Tibial artery (tissue), 4 donors: ENCODE results near the gene NGFR.

Source experiments
- DNase-seq, 2 donors: peaks; one replicate each; pipeline ENCODE4 v3.0.0-alpha.2; 2019
- H3K27ac ChIP-seq, 2 donors: fragments of 200-600 bp; sonication (generic) in 1 of 2; 1 replicate in 1 of 2; 2 replicates in 1 of 2; pipeline ENCODE4 v1.5.1; 2018 to 2019; ENCODE audit warnings: mild to moderate bottlenecking in 1 of 2
- H3K27me3 ChIP-seq, 2 donors: fragments of 200-600 bp; sonication (generic) in 1 of 2; one replicate each; pipeline versions ENCODE4 v1.5.1 to v1.6.0; 2016 to 2019
- H3K36me3 ChIP-seq, 3 donors: fragments of 200-600 bp; sonication (generic) in 2 of 3; one replicate each; pipeline ENCODE4 v1.5.1; 2016 to 2019; ENCODE audit warnings: mild to moderate bottlenecking in 2 of 3
- H3K4me1 ChIP-seq, 4 donors: fragments of 200-600 bp; sonication (generic) in 2 of 4; 1 replicate in 3 of 4; 2 replicates in 1 of 4; pipeline ENCODE4 v1.5.1; 2016 to 2019
- H3K4me3 ChIP-seq, 2 donors: fragments of 200-600 bp; sonication (generic) in 1 of 2; 1 replicate in 1 of 2; 2 replicates in 1 of 2; pipeline ENCODE4 v1.5.1; 2018 to 2019; ENCODE audit warnings: mild to moderate bottlenecking in 2 of 2
- H3K9me3 ChIP-seq, 3 donors: fragments of 200-600 bp; sonication (generic) in 1 of 3; one replicate each; pipeline ENCODE4 v1.5.1; 2016 to 2019
- intact Hi-C: fragments of 100-400 bp; cut with DNase I; formaldehyde crosslinking; loops from one replicate; pipeline ENCODE4 v1.15.0; 2023; ENCODE audit warnings: low total_unique reads
- TF ChIP-seq, protein P1 (sequence below), 2 experiments: fragments of 200-600 bp in 1 of 2; fragments of 450-650 bp in 1 of 2; IDR thresholded peaks; one replicate each; pipeline ENCODE4 v1.5.1; 2017 to 2019; ENCODE audit warnings: antibody characterized with exemption in 2 of 2, mild to moderate bottlenecking in 1 of 2, moderate library complexity in 1 of 2

Gene NGFR

DNA sequence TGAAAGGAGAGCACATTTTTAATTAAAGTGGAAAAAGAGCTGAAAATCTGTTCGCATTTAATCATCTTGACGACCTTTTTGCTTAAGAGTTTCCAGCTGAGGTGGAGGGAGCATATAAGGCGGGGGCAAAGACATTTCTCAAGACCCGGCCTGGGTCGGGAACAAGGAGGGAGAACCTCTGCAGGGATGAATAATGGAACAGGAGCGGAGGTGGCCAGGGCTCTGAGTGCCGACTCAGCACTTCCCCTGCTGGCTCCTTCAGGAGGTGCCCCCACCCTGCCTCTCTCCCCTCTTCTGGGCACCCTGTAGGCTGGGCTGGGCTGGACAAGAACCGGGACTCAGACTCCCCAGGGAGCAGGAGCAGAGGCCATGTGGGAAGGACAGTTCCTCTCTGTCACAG is 7.9 kb upstream of the NGFR start:
- H3K27ac ChIP-seq = no peak overlapping the region
- no peak for DNase-seq
- peaks cover 0 to 50% of the 10 kb centered on the region in 2 donors for H3K27me3 ChIP-seq
- intact Hi-C loops = no loop called here
- H3K36me3 ChIP-seq = no peaks in the 10 kb centered on the region
- H3K4me1 ChIP-seq = peaks cover 0 to 6% (median 0%) of the 10 kb centered on the region in 4 donors
- no peaks in the 10 kb centered on the region for H3K9me3 ChIP-seq
- TF ChIP-seq, protein P1, sequence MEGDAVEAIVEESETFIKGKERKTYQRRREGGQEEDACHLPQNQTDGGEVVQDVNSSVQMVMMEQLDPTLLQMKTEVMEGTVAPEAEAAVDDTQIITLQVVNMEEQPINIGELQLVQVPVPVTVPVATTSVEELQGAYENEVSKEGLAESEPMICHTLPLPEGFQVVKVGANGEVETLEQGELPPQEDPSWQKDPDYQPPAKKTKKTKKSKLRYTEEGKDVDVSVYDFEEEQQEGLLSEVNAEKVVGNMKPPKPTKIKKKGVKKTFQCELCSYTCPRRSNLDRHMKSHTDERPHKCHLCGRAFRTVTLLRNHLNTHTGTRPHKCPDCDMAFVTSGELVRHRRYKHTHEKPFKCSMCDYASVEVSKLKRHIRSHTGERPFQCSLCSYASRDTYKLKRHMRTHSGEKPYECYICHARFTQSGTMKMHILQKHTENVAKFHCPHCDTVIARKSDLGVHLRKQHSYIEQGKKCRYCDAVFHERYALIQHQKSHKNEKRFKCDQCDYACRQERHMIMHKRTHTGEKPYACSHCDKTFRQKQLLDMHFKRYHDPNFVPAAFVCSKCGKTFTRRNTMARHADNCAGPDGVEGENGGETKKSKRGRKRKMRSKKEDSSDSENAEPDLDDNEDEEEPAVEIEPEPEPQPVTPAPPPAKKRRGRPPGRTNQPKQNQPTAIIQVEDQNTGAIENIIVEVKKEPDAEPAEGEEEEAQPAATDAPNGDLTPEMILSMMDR (IDR thresholded peaks at IDR 0.05) = no peak
- no peak overlapping the region for H3K4me3 ChIP-seq

DNA sequence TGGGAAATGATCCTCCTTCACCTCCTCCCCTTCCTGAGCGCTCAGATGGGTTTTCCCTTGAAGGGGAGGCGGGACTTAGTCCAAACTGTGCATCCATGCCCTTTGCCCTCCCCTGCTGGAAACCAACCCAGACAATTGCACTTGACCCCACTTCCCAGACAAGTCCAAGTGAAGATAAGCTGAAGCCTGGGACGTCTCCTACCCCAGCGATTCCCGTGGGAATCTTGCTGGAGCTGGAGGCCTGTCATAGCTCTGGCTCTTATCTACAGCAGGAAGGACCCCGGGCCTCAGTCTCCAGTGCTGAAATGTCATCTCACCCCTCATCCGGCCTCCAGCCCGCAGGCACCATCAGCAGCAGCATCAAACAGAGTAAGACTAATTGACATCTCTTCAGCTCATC is 6.5 kb upstream of the NGFR start:
- peaks cover 0 to 36% of the 10 kb centered on the region in 2 donors for H3K27me3 ChIP-seq
- H3K36me3 ChIP-seq = no peaks in the 10 kb centered on the region
- no peak overlapping the region for H3K27ac ChIP-seq
- H3K4me1 ChIP-seq = peaks cover 0 to 6% (median 0%) of the 10 kb centered on the region in 4 donors
- intact Hi-C loops = no loop called here
- DNase-seq = no peak
- H3K4me3 ChIP-seq = no peak overlapping the region
- no peaks in the 10 kb centered on the region for H3K9me3 ChIP-seq
- TF ChIP-seq, protein P1 (IDR thresholded peaks at IDR 0.05) = no peak

DNA sequence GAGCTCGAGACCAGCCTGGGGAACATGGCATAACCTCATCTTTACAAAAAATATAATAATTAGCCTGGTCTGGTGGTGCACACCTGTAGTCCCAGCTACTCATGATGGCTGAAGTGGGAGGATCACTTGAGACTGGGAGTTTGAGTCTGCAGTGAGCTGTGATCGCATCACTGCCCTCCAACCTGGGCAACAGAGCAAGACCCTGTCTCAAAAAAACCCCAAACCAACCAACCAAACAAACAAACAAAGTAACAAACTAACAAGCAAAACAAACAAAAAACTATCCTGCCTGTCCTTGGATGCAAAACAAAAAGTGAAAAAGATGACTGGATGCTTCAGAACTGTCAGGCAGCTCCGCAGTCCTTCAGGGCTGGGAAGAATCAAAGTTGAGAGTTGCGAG is 5.7 kb upstream of the NGFR start:
- Histone ChIP-seq H3K4me3 (no peak overlapping the region), H3K27me3 (peaks cover 0 to 34% of the 10 kb centered on the region in 2 donors), H3K27ac (no peak overlapping the region), H3K36me3 (no peaks in the 10 kb centered on the region), H3K9me3 (no peaks in the 10 kb centered on the region), H3K4me1 (peaks cover 0 to 6% (median 0%) of the 10 kb centered on the region in 4 donors)
- DNase-seq = no peak
- TF ChIP-seq, protein P1 (IDR thresholded peaks at IDR 0.05) = no peak
- intact Hi-C loops = no loop called here

DNA sequence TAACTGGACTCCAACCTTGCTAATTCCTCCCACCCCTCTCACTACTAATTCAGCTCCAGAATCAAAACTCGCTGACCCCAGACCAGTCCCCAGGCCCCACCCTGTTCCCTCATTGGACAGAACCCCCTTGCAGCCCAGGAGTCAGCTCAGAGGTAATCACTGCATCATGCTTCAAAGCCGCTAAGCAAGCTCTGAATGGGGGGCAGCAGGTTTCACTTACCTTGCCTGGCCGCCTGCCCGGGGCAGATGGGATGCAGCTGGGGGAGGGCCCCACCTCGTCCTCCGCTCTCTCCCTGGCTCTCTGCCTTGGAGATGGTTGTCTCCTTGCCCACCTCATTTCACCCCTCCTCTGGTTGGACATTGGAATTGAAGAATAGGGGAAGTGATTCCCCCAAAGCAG is 4.8 kb upstream of the NGFR start:
- no peaks in the 10 kb centered on the region for H3K36me3 ChIP-seq
- H3K27me3 ChIP-seq = peaks cover 0 to 25% of the 10 kb centered on the region in 2 donors
- H3K27ac ChIP-seq = no peak overlapping the region
- peaks cover 0 to 14% (median 4%) of the 10 kb centered on the region in 4 donors for H3K4me1 ChIP-seq
- no peak for DNase-seq
- no peaks in the 10 kb centered on the region for H3K9me3 ChIP-seq
- TF ChIP-seq, protein P1 (IDR thresholded peaks at IDR 0.05) = no peak
- intact Hi-C loops = no loop called here
- no peak overlapping the region for H3K4me3 ChIP-seq

DNA sequence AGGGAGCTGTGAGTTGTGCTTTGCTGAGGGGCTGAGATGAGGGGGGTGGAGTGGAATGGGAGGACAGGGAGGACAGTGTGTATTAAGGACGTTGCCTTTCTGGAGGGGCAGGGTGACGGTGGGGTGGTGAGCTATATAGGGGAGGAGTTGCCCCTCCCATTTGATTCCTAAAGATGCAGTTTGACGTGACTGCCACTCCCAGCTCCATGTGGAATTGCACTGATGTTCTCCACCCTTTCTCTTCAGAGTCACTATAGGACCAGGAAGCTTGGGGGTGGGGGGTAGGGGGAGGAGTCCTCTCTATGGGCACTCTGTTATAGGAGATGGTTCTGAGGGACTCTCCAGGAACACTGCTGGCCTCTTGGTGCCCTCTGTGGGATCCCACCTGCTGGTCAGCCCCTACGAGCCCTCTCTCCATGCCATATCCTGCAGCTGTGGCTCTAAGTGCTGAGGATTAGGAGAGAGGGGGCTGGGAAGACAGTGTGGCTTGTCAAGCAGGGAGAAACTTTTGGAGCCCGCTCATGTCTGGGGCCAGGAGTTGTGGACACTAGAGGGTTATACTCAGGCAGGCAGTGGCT is 3.8 kb upstream of the NGFR start:
- DNase-seq = no peak
- Histone ChIP-seq H3K4me3 (no peak overlapping the region), H3K4me1 (peaks cover 0 to 20% (median 14%) of the 10 kb centered on the region in 4 donors), H3K27ac (no peak overlapping the region), H3K27me3 (peaks cover 0 to 15% of the 10 kb centered on the region in 2 donors), H3K9me3 (no peaks in the 10 kb centered on the region), H3K36me3 (no peaks in the 10 kb centered on the region)
- TF ChIP-seq, protein P1 (IDR thresholded peaks at IDR 0.05) = no peak
- intact Hi-C loops = no loop called here
